ENCODE measurements around the gene C10orf95. TPM values are rescaled to one million over a fixed set of nuclear protein-coding genes. Genes with fewer than 3 reads are reported as not detected.

C10orf95 gene
- polyA plus RNA-seq, 2 donors, result 0.37 to 0.65 TPM

- no peaks in the 10 kb centered on the region for H3K36me3 ChIP-seq (ENCODE audit: control insufficient read depth in 2 of 2, insufficient read depth in 2 of 2, low read length in 1 of 2)
- no peak overlapping the region for H3K27ac ChIP-seq (ENCODE audit: low read depth in 2 of 2, low read length in 1 of 2)
- H3K4me1 ChIP-seq (ENCODE audit: control insufficient read depth in 2 of 2, insufficient read depth in 2 of 2, low read length in 1 of 2), result peaks cover 7 to 20% of the 10 kb centered on the region in 2 donors
- H3K4me3 ChIP-seq (ENCODE audit: low read depth in 1 of 2, low read length in 2 of 2), result no peak overlapping the region
- peaks cover 0 to 20% of the 10 kb centered on the region in 2 donors for H3K27me3 ChIP-seq (ENCODE audit: control insufficient read depth in 1 of 2, insufficient read depth in 2 of 2, low read length in 2 of 2)
- 81% methylated on average over 14 of the region's 14 CpGs for WGBS, 2 donors
- peaks cover 0 to 3% of the 10 kb centered on the region in 2 donors for H3K9me3 ChIP-seq (ENCODE audit: control insufficient read depth in 2 of 2, insufficient read depth in 1 of 2, low read depth in 1 of 2, low read length in 1 of 2)
These were observed 39.7 kb downstream of the C10orf95 start for GRCh38 chr10:102411341-102412255.

DNA sequence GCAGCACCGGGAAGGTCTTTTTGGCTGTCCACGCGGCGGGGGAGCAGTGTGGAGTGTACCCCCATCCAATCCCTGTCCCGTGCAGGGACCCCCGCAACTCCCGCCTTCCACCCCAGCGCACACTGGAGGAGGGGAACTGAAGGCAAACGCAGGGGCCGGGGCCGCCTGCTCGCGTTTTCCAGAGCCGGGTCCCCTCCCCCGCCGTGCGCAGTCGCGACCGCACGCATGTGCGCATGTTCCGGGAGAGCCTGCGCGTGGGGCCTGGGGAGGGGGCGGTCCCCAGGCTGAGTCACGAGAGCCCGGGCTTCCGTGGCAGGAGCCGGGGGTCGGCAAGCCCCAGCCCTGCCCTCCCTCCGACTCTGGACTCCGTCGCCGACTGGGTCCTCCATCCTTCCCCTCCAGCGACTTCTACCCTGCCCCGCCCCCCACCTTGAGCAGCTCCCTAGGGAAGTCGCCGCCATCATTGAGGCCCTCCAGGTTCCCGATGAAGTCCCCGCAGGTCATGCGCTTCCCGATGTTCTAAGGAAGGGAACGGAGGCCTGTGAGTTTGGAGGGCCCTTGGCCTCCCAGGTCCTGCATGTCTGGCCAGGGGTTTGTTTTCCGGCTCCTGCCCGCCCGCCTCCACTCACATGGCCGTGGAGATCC, 40.8 kb downstream of the C10orf95 start:
- H3K27me3 ChIP-seq (ENCODE audit: control insufficient read depth in 1 of 2, insufficient read depth in 2 of 2, low read length in 2 of 2), result peaks cover 0 to 20% of the 10 kb centered on the region in 2 donors
- no peak overlapping the region for H3K27ac ChIP-seq (ENCODE audit: low read depth in 2 of 2, low read length in 1 of 2)
- H3K4me3 ChIP-seq (ENCODE audit: low read depth in 1 of 2, low read length in 2 of 2), result peak overlapping the region in 1 of 2 donors; percentile 22
- WGBS, 2 donors, result 3 to 4% methylated on average over 45 to 48 of the region's 48 CpGs
- peaks cover 0 to 3% of the 10 kb centered on the region in 2 donors for H3K9me3 ChIP-seq (ENCODE audit: control insufficient read depth in 2 of 2, insufficient read depth in 1 of 2, low read depth in 1 of 2, low read length in 1 of 2)
- peaks cover 7 to 20% of the 10 kb centered on the region in 2 donors for H3K4me1 ChIP-seq (ENCODE audit: control insufficient read depth in 2 of 2, insufficient read depth in 2 of 2, low read length in 1 of 2)
- no peaks in the 10 kb centered on the region for H3K36me3 ChIP-seq (ENCODE audit: control insufficient read depth in 2 of 2, insufficient read depth in 2 of 2, low read length in 1 of 2)

- Histone ChIP-seq H3K27ac (ENCODE audit: low read depth in 2 of 2, low read length in 1 of 2) (no peak overlapping the region), H3K36me3 (ENCODE audit: control insufficient read depth in 2 of 2, insufficient read depth in 2 of 2, low read length in 1 of 2) (no peaks in the 10 kb centered on the region), H3K4me3 (ENCODE audit: low read depth in 1 of 2, low read length in 2 of 2) (peak overlapping the region; percentile 38 to 58), H3K27me3 (ENCODE audit: control insufficient read depth in 1 of 2, insufficient read depth in 2 of 2, low read length in 2 of 2) (peaks cover 0 to 20% of the 10 kb centered on the region in 2 donors), H3K4me1 (ENCODE audit: control insufficient read depth in 2 of 2, insufficient read depth in 2 of 2, low read length in 1 of 2) (peaks cover 7 to 20% of the 10 kb centered on the region in 2 donors), H3K9me3 (ENCODE audit: control insufficient read depth in 2 of 2, insufficient read depth in 1 of 2, low read depth in 1 of 2, low read length in 1 of 2) (peaks cover 0 to 3% of the 10 kb centered on the region in 2 donors)
- WGBS, 2 donors, result 21 to 24% methylated on average over 24 of the region's 24 CpGs
These were observed 41.5 kb downstream of the C10orf95 start for GRCh38 chr10:102409604-102410428.

DNA sequence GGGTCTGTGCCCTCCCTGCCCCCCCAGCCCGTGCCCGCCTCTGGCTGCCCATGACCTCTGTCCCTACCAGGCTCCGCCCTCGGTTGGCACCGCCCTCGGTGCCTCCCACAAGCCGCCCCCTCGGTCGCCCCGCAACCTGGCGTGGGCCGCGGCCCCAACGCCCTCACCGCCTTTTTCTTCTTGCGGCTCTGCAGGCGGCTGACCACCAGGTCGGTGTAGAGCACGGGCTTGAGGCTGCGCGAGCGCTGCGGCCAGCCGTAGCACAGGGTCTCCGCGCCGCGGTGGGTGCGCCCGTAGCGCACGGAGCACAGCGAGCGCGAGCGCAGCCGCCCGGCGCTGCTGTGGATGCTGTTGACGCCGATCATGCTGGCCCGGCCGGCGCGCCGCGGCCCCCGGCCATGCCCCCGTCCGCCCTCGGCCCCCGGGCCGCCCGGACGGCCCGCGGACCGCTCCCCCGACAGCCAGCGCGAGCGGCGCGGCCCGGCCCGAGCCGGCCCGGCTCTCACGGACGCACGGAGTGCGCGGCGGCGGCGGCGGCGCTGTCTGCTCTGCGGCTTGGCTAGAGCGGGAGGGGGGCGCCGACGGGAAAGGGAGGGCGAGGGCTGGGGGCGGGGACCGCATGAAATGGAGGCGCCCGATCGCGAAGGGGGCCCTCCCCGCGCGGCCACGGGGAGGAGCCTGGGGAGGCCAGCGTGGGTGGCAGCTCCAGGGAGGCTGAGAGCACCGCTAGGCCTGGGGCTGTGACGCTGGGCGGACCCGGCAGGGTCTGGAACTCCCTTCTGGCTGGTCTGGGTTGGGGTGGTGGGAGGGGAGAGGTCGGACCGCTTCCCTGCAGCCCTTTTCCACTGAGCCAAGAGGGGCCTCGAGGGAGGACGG, 42.4 kb downstream of the C10orf95 start:
- H3K36me3 ChIP-seq (ENCODE audit: control insufficient read depth in 2 of 2, insufficient read depth in 2 of 2, low read length in 1 of 2), result no peaks in the 10 kb centered on the region
- WGBS, 2 donors, result 1% methylated on average over 65 to 103 of the region's 103 CpGs
- no peak overlapping the region for H3K27ac ChIP-seq (ENCODE audit: low read depth in 2 of 2, low read length in 1 of 2)
- H3K4me1 ChIP-seq (ENCODE audit: control insufficient read depth in 2 of 2, insufficient read depth in 2 of 2, low read length in 1 of 2), result peaks cover 7 to 20% of the 10 kb centered on the region in 2 donors
- peaks cover 0 to 3% of the 10 kb centered on the region in 2 donors for H3K9me3 ChIP-seq (ENCODE audit: control insufficient read depth in 2 of 2, insufficient read depth in 1 of 2, low read depth in 1 of 2, low read length in 1 of 2)
- H3K27me3 ChIP-seq (ENCODE audit: control insufficient read depth in 1 of 2, insufficient read depth in 2 of 2, low read length in 2 of 2), result peaks cover 0 to 20% of the 10 kb centered on the region in 2 donors
- H3K4me3 ChIP-seq (ENCODE audit: low read depth in 1 of 2, low read length in 2 of 2), result peak overlapping the region; percentile 38 to 58

- 55 to 60% methylated on average over 13 to 14 of the region's 14 CpGs for WGBS, 2 donors
- Histone ChIP-seq H3K36me3 (ENCODE audit: control insufficient read depth in 2 of 2, insufficient read depth in 2 of 2, low read length in 1 of 2) (no peaks in the 10 kb centered on the region), H3K9me3 (ENCODE audit: control insufficient read depth in 2 of 2, insufficient read depth in 1 of 2, low read depth in 1 of 2, low read length in 1 of 2) (peaks cover 0 to 3% of the 10 kb centered on the region in 2 donors), H3K27me3 (ENCODE audit: control insufficient read depth in 1 of 2, insufficient read depth in 2 of 2, low read length in 2 of 2) (peaks cover 0 to 20% of the 10 kb centered on the region in 2 donors), H3K27ac (ENCODE audit: low read depth in 2 of 2, low read length in 1 of 2) (no peak overlapping the region), H3K4me1 (ENCODE audit: control insufficient read depth in 2 of 2, insufficient read depth in 2 of 2, low read length in 1 of 2) (peaks cover 7 to 20% of the 10 kb centered on the region in 2 donors), H3K4me3 (ENCODE audit: low read depth in 1 of 2, low read length in 2 of 2) (peak overlapping the region; percentile 38 to 58)
These were observed 43.1 kb downstream of the C10orf95 start for GRCh38 chr10:102408131-102408727.

DNA sequence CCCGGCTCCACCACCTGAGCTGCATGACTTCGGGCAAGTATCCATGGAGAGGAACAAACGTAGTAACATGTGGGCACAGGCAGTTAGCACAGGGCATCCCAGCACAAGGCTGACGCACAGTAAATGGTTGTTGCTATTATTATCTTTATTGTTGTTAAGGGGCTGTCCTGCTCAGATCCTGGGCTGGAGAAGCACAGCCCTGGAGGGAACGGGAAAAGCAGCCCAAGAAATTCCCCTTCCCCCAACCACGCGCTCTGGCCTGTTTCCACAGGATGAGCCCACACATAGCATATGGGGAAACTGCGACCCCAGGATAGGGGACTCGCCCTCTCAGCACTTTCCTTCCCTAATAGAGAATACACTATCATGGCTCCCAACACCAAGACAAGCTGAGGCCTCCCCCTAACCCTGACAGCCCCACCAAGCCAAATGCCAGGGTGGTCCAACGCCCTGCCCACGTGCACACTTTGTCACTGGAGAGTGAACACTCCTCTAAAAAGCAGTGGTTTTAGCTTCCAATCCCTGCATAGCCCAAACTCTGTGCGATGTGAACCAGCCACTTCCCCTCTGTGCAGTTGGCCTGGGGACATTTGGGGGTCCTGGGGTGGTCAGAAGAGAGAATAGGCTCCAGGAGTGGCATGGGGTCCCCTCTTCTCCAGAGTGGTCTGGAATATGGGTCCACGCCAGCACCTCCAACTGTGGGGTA, 43.8 kb downstream of the C10orf95 start:
- H3K27me3 ChIP-seq (ENCODE audit: control insufficient read depth in 1 of 2, insufficient read depth in 2 of 2, low read length in 2 of 2), result peaks cover 0 to 20% of the 10 kb centered on the region in 2 donors
- peaks cover 0 to 3% of the 10 kb centered on the region in 2 donors for H3K9me3 ChIP-seq (ENCODE audit: control insufficient read depth in 2 of 2, insufficient read depth in 1 of 2, low read depth in 1 of 2, low read length in 1 of 2)
- no peaks in the 10 kb centered on the region for H3K36me3 ChIP-seq (ENCODE audit: control insufficient read depth in 2 of 2, insufficient read depth in 2 of 2, low read length in 1 of 2)
- no peak overlapping the region for H3K27ac ChIP-seq (ENCODE audit: low read depth in 2 of 2, low read length in 1 of 2)
- H3K4me1 ChIP-seq (ENCODE audit: control insufficient read depth in 2 of 2, insufficient read depth in 2 of 2, low read length in 1 of 2), result peaks cover 7 to 20% of the 10 kb centered on the region in 2 donors
- WGBS, 2 donors, result 69 to 81% methylated on average over 13 of the region's 13 CpGs
- no peak overlapping the region for H3K4me3 ChIP-seq (ENCODE audit: low read depth in 1 of 2, low read length in 2 of 2)

DNA sequence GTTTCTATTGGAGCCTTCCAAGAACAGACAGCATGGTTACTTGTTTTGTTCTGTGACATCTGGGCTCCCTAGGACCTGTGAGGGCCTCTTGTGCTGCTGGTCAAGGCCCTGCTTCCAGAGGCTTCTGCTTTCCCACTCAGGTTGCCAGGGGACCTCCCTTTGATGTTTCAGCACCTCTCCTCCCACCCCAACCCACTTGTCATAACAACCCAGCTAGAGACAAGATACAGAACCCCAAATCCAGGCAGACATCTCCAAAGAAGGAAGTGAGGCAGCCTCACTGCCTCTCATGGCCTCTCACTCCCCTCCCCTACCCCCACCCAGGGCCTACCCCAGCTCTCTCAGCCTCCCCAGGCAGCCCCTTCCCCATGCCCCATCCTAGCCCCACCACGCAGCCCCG, 44.5 kb downstream of the C10orf95 start:
- WGBS, 2 donors, result 87 to 90% methylated on average over 2 of the region's 2 CpGs

DNA sequence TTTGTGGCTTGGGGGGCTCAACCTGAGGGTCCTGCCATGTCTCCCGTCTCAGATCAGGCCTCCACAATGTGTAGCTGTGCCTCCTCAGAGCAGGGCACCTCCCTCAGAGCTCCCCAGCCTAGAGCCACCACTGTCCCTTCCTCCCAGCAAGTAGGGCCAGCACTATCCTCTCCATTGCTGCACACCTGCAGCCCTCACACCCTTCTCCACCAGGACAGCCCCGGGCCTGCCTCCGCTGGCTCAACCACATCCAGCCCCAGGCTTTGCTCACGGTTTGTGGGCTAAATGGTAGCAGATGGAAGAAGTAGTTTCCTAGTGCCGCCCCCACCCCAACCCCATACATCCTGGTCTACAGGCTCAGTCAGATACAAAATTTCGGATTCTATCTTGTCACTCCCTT, 45.7 kb downstream of the C10orf95 start:
- H3K4me1 ChIP-seq (ENCODE audit: control insufficient read depth in 2 of 2, insufficient read depth in 2 of 2, low read length in 1 of 2), result peaks cover 7 to 18% of the 10 kb centered on the region in 2 donors
- H3K27me3 ChIP-seq (ENCODE audit: control insufficient read depth in 1 of 2, insufficient read depth in 2 of 2, low read length in 2 of 2), result peaks cover 0 to 13% of the 10 kb centered on the region in 2 donors
- H3K27ac ChIP-seq (ENCODE audit: low read depth in 2 of 2, low read length in 1 of 2), result no peak overlapping the region
- H3K4me3 ChIP-seq (ENCODE audit: low read depth in 1 of 2, low read length in 2 of 2), result no peak overlapping the region
- WGBS, 2 donors, result 50 to 72% methylated on average over 6 of the region's 6 CpGs
- H3K36me3 ChIP-seq (ENCODE audit: control insufficient read depth in 2 of 2, insufficient read depth in 2 of 2, low read length in 1 of 2), result peaks cover 0 to 14% of the 10 kb centered on the region in 2 donors
- no peaks in the 10 kb centered on the region for H3K9me3 ChIP-seq (ENCODE audit: control insufficient read depth in 2 of 2, insufficient read depth in 1 of 2, low read depth in 1 of 2, low read length in 1 of 2)

More for the DNA sequence above, 44.5 kb downstream of the C10orf95 start:
- Histone ChIP-seq H3K27ac (ENCODE audit: low read depth in 2 of 2, low read length in 1 of 2) (no peak overlapping the region), H3K27me3 (ENCODE audit: control insufficient read depth in 1 of 2, insufficient read depth in 2 of 2, low read length in 2 of 2) (peaks cover 0 to 20% of the 10 kb centered on the region in 2 donors), H3K4me3 (ENCODE audit: low read depth in 1 of 2, low read length in 2 of 2) (no peak overlapping the region), H3K9me3 (ENCODE audit: control insufficient read depth in 2 of 2, insufficient read depth in 1 of 2, low read depth in 1 of 2, low read length in 1 of 2) (no peaks in the 10 kb centered on the region), H3K36me3 (ENCODE audit: control insufficient read depth in 2 of 2, insufficient read depth in 2 of 2, low read length in 1 of 2) (peaks cover 0 to 2% of the 10 kb centered on the region in 2 donors), H3K4me1 (ENCODE audit: control insufficient read depth in 2 of 2, insufficient read depth in 2 of 2, low read length in 1 of 2) (peaks cover 7 to 20% of the 10 kb centered on the region in 2 donors)
